Activated naive CD8-positive, alpha-beta T cell treated with anti-CD3 and anti-CD28 coated beads, Interleukin-2, amount 50 U/mL, for 16 hours (primary cell): ENCODE data around the gene GRM2.

Experiments
- DNase-seq: peaks from one replicate; pipeline ENCODE4 v3.0.0-alpha.2; 2020; ENCODE audit warnings: low read depth, low spot score

The GRM2 gene

DNA sequence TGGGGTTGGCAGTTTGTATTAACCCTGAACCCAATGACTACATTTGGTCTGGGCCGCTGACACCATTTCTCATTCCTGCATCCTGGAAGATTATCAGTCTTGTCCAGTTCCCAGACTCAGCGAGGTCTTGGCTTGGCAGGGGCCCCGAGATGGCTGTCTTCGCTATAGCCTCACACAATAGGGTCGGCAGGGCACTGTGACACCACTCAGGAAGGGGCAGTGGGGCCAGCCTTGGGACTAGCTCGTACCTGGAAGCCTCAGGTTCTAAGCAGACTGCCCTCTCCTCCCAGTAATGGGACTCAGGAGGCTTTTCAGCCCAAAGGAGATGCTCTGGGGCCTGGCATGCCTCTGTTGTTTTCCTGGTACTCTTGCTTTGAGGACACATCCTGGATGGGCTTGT is 26.7 kb upstream of the GRM2 start:
- DNase-seq, result no peak

DNA sequence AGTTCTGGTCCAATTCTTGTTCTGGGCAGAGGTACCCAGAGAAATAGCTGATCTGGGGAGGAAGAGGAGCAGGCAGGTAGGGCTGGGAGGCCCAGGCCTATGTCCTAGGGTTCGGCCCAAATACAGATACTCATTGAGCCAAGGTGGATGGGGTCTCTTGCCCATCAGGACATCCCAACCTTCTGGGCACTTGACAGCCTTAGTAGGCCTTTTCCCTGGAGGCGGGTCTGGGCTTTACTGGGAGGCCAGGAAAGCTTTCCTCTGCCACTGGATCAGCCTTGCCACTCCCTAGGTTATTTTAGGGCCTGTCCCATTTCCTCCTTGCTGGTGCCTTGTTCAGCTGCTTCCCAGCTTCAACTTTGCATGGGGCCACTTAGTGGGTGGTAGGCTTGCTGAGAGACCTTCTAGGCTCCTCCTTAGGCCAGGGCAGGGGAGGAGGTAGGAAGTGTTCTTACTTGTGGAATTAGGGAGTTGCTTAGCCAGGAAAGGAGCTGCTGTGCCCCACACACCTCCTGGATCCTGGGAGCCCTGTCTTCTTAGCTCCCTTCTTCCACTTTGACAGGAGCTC is 26.1 kb upstream of the GRM2 start:
- no peak for DNase-seq

DNA sequence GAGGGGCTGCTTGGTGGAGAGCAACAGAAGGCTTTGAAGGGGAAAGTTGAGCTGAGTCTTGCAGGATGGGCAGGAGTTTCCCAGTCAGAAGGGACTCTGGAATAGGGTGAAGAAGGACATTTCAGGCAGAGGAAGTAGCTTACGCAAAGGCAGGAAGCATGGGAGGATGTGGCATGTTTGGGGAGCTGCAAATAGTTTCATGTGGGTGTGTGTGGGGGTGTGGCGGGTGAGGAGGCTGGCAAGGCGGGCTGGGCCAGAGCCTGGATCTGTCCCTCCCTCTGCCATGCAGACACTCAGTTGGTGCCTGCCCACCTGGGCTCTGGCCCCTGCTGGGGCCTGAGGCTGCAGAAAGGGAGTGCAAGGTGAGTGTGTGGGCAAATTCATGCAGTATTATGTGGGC is 25.4 kb upstream of the GRM2 start:
- DNase-seq, result no peak

DNA sequence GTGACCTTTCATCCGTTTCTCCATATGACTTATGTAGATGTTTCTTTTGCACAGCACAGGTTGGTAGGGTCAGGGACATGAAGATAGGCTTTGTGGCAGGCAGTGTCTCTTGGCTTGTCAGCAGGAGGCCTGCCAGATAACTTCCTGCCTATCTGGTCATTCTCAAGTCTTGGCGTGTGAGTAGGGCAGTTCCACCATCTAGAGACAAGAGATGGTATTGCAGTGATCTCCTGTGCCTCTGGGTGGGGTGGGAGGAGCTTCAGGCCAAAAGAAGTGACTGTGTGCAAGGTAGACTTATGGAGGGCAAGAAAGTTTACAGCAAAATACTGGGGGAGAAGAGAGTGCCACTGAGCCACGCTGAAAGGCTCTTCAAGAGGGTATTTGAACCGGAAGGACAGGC is 24.8 kb upstream of the GRM2 start:
- peak; percentile 38 for DNase-seq

DNA sequence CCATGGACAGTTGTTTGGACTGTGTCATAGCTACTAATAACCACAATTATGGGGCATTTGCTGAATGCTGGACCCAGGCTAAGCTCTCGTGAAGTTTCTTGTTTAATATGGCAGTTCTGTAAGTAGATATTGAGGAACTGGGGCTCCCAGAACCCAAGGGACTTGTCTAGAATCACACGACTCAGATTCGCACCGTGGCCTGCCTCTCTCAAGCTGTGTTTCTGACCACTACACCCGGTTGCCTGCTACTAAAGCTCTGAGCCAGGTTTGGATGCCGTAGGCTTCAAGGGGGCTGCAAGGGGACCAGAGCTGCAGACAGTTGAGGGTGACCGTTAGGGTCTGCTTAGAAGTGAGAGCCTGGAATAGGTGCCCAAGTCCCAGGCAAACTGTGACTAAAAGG is 24.3 kb upstream of the GRM2 start:
- DNase-seq, result no peak

DNA sequence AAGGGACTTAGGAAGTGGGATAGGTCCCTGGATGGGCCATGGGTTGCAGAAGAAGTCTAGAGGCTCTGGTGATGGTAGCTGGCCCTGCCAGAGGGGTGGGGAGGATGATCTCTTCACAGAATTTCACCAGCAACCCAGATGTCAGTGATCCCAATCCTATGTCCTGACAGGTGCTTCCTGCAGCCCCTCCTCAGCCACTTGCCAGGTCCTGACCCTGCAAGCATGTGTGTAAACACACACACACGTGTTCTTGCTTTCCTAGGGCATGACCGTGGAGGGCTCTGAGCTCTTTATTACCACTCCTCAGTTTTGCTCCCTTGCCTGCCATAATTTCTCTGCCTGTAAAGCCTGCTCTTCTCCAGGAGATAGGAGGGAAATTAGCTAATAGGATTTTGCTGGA is 23.3 kb upstream of the GRM2 start:
- DNase-seq, result no peak

DNA sequence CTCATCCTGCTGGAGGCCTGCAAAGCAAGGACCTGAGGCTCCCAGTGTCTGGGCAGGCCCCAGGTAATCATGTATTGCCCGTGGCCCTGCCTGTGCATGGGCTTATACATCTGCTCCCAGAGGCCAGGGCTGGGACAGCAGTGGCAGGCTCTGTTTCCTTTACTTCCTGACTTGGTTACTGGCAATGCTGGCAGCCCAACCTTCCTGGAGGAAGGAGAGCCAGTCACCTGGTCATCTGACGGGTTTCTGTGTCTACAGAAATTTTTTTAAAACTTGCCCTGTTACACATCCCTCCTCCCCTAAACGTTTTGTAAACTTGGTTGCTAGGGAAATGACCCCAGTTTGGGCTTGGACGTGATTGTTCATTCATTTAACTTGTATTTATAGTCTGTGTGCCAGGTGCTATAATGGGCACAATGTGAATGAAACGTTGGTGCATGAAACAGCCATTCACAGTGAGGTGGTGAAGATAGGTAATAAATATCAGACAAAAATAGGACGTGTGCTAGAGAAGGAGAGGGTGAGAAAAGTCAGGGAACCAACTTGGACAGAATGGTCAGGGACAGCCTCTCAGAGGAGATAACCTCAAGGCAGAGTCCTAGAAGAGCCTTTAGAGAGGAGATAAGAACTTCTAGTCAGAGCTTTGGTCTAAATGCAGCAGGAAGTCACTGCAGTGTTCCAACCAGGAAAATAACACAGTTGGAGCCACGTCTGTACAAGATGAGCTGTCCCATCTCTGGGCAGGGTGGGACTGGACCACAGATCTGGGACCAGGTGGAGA is 21.7 kb upstream of the GRM2 start:
- DNase-seq, result no peak

DNA sequence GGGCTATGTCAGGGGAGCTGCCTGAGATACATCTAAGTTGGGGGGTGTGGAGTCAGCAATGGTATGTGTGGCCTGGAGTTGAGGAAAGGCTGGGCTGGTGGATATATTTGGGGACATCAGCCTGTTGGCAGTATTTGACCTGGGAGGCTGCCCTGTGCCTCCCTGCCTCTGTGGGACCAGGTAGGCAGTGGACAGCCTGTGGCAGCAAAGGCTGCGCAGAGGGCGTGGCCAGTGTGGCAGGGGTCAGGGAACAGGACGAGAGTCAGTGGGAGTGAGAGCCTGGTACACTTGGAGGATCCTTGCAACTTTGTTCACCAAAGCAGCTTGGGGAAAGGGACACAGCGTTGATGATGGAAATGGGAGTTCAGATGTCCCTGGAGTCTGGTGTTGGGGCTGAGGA is 20.8 kb upstream of the GRM2 start:
- no peak for DNase-seq

DNA sequence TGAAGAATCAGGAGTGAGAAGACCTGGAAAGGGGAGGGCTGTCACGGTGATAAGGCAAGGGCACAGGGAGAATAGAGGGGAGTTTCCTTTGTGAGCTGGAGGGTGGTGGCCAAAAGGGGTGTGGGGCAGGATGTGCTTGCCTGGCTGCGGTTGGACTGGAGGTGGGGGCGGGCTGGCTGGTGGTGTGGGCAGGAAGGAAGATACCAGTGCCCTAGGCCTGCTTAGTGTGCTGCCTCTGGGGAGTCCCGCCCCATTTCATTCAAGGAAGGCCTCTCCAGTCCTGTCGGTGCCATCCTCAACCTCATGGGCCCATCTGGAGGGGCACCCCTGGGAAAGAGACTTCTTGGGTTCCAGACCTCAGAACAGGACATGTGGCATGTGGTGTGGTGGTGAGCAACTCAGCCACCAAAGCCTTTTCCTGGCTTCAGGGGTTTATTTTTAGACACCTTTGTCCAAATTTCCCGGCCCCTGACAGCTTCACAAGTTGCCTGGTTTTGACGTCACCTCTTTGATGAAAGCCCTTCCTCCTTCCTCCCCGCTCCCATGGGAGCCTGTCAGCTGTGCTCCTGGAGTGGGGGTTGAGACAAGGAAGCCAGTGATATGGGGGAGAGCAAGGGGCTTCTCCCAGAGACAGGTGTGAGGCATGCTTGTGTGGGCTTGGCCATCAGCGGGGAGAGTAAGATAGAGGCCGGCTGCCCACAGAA is 20.2 kb upstream of the GRM2 start:
- DNase-seq, result peak; percentile 51

DNA sequence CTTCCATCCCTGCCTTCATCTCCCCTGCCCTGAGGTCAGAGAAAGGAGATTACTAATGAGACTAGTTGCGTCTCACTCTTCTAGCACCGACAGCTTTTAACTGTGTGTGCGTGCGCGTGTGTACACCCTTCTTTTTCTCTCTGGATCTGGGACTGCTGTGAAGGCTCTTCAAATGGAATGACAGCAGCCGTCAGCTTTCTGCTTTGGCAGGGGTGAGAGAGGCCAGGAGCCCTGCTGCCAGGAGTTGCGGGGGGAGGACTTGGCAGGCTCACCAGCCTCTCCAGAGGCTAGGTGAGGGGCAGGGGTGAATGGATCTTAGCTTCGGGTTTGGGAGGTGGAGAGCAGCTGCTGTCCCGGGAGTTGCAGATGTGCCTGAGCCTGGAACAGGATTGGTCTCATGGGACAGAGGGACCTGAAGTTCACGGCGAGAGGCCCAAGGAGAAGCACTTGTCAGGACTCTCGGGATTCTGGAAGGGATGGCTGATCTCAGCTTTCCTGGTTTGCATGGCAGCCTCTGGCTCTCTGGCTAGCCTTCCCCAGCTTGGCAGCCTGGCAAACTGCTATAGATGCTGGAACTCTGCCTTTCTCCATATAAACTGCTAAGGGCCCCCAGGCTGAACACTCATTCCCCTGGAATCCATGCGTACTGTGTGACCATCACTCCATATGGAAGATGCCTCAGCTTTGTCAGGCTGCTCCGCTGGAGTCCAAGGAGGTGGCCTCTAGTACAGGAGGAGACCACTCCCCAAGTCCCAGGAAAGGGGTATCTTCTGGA is 19.2 kb upstream of the GRM2 start:
- no peak for DNase-seq

DNA sequence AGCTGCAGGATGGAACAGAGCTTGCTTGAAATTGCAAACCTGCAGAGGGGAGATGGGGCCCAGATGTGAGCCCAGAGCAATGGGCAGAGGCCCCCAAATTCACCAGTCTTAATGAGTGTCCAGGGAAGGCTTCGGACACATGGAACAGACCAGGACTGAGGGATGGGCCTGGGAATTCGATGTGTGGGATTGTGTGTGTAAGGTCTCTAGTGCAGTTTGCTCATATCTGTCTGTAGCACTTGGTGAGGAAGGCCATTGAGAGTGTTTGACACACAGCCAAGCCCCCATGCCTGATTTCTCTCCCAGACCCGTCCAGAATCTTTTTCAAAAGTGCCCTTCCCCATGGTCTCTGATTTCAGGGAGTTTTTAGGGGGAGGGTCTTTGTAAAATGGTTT is 18.7 kb upstream of the GRM2 start:
- DNase-seq, result no peak

DNA sequence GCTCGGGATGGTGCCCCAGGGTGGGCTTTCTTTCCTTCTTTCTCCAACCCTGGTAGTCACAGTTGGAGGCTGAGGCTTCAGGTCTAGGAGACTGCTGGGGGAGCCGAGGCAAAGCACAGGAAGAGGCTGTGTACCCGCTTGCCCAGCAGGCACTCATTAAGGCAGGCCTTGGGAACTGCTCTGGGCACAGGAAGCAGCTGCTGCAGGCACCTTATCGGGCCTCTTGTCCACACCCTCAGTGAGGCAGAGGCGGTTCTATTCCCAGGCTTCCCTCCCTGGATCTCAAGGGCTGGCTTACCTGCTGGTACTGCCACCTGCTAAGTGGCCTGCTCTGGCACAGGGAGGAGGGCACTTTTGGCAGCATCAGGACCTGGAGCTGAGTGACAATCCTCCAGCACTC is 15.8 kb upstream of the GRM2 start:
- no peak for DNase-seq

DNA sequence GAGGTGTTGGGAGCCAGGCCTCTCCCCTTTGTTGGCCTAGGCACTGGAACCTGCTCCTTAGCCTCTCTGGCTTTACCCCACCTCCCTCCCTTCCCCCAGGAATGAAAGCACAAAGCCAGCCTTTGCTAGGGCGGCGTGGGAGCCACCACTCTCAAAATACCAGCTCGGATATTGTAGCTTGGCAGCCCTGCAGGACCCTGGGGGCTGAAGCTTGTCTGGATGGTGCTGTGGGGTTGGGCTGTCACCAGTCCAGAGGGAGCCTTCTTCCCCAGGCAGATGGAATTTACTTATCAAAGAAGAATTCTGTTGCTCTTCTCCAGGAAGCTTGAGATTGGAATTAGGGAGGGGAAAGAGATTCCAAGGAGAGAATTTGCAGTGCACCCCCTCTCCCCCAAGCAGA is 14.9 kb upstream of the GRM2 start:
- DNase-seq, result no peak

DNA sequence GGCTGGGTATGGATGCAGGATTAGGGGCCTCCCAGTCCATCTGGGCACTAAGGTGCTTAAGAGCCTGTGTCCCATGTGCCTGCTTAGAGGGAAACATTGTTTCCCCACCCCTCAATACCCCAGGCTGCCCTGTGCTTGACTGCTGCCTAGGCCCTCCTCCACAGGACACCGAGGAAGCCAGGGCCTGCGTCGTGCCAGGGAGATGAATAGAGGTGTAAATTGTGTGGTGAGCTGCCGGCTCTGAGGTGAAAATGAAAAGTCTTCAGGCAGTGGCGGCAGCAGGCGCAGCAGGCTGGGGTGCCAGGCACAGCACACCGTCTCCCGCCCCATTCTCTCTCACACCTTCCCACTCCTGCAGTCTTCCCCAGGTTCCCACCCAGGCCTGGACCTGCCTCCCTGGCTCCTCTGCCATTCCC is 13.9 kb upstream of the GRM2 start:
- DNase-seq, result no peak

DNA sequence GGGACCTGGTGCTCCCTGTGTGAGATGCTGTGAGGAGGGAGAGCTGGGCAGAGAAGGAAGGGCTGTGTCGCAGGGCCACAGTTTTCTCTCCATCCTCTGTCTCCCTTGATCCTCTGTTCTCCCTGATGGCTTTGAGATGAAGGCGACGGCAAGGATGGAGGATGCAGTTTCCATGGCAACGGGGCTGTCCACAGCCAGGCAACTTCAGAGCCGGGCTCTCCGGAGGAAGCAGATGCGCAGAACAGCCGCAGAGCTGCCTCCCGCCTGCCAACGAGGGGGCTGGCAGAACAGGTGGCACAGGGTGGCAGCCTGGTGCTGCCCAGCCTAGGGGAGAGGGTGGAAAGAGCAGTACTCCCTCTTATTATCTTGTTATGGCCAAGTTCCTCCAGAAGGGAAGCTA is 9.9 kb upstream of the GRM2 start:
- no peak for DNase-seq

DNA sequence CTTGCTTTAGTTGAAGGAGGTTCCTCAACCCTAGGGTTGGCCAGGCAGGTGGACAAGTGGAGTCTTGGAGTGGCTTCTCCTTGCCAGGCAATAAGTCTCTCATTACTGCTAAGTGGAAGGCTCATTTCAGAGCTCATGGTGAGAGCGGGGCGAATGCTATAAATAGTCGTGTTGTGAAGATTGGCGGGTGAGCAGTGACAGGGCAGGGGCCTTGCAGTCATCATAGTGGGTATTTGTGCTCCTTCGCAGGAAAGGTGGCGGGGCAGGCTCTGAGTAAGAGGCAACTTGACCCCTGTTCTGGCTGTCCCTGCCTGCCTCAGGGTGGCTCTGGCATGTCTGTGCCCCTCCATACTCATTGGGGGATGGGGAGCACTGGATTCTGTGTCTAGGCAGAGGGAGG is 8.7 kb upstream of the GRM2 start:
- no peak for DNase-seq

DNA sequence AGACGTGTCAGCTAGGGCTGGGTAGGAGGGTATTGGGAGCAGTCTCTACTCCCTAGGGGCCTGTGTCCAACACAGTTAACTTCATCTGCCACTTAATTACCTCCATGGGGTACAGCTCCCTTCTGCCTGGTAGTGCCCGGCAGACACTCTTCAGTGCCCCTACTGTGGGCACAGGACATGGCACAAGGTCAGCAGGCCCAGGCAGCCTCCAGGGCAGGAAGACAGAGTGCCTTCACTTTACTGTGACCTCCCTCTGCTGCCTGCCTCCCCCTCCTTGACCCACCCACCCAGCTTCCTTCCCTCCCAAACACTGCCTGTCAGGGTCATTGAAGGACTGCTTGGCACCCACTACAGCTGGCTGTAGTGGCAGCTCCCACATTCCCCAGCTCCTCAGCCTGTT is 6.5 kb upstream of the GRM2 start:
- no peak for DNase-seq

DNA sequence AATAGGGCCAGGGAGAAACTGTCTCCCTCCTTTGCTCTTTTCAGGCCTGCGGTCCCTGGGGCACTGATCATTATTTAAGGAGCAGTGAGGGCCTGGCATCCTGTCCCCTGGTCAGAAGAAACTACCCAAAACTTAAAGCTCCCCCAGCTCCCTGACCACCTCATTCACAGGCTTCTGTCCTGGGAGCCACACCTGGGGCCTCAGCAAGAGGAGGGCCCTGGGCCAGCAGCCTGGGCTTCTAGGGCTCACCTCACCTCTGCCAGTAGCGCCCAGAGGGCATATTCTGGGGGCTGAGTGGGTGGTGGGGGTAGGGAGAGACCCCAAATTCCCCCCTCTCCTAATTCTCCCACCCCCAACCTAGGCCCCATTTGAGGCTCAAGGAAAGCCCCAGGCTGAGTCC is 4.7 kb upstream of the GRM2 start:
- no peak for DNase-seq

DNA sequence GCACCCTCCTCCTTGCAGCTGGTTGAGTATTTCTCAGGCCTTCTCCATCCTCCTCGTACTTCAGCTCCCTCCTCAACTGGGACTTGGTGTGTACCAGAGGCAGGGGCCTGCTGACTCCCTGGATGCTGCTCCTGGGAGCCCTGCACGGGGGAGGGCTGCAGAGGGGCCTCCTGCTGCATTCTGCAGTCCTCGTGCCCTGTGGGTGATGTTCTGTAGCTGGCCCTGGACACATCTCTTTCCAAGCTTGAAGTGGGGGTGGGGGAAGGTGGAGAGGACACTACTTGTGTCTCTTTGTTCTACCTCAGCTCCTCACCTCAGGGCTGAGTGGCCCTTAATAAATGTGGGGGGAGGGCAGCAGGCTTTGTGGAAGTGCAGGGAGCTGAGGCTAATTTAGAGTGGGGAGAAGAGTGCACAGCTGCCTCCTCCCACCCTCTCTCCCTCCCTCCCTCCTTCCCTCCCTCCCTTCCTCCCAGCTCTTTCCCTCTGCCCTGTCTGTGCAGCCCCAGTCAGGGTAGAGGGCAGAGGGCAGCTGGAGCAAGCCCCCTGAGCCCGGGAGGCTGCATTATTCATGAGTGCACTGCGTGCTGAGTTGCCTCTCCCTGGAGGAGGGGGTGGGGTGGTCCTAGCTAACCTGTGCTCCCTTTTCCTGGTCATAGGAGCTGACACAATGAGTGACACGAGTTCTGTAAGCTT is 3.7 kb upstream of the GRM2 start:
- DNase-seq, result no peak

DNA sequence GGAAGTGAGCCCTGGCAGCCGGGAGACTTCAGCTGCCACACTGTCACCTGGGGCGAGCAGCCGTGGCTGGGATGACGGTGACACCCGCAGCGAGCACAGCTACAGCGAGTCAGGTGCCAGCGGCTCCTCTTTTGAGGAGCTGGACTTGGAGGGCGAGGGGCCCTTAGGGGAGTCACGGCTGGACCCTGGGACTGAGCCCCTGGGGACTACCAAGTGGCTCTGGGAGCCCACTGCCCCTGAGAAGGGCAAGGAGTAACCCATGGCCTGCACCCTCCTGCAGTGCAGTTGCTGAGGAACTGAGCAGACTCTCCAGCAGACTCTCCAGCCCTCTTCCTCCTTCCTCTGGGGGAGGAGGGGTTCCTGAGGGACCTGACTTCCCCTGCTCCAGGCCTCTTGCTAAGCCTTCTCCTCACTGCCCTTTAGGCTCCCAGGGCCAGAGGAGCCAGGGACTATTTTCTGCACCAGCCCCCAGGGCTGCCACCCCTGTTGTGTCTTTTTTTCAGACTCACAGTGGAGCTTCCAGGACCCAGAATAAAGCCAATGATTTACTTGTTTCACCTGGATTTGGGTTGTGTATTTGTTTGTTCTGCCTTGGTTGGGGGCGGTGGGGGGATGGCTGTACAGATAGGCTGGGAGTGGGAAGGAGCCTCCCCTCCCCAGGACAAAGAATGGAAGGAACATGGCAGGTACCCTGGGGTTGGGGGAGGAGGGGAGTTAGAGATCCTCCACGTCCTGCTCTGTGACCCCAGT is 2.9 kb upstream of the GRM2 start:
- no peak for DNase-seq

DNA sequence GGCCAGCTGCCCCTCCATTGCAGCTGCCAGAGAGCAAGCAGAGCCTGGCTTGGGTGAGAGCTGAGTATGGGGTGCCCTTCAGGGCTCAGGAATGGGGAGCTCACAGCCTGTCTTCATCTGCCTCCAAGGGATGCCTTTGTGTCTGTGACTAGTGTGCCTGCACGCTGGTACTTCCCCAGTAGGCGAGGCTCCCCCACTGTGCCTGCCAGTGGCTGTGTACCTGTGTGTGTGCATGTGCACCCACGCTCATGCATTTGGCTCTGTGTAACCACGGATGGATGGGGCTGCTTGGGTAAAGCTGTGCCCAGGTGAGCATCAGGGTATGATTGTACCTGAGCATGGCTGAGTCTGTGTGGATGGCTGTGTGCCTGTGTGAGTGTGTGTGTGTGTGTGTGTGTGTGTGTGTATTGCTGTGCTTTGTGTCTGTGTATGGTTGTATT is 2.3 kb upstream of the GRM2 start:
- no peak for DNase-seq
